CD4-positive, alpha-beta T cell treated with Interleukin-6 for 4 hours (primary cell): ENCODE measurements around the gene PAFAH2.

ENCODE experiments used
- DNase-seq: peaks from one replicate; pipeline ENCODE4 v3.0.0-alpha.2; 2020; ENCODE audit warnings: mixed read lengths

Gene PAFAH2

GRCh38 chr1:25997828-25998761 is at the start of gene PAFAH2:
Gene PAFAH2 (minus strand): TSS chr1:25998063. CDS start chr1:25990816, 7,247 bp downstream.
- peak; percentile 97 for DNase-seq

- no peak for DNase-seq
Measured at GRCh38 chr1:26047278-26047874, 49.5 kb upstream of the PAFAH2 start.

- no peak for DNase-seq
Measured at GRCh38 chr1:26046246-26047095, 48.6 kb upstream of the PAFAH2 start.

- no peak for DNase-seq
Measured at GRCh38 chr1:26045722-26046245, 47.9 kb upstream of the PAFAH2 start, which contains the start of gene SLC30A2. Gene SLC30A2 (minus strand): TSS chr1:26046118. CDS start chr1:26045896, 222 bp downstream.

GRCh38 chr1:26044971-26045721 is 47.3 kb upstream of the PAFAH2 start:
- DNase-seq: no peak

- DNase-seq: no peak
Measured at GRCh38 chr1:26044414-26044813, 46.6 kb upstream of the PAFAH2 start.

GRCh38 chr1:26043765-26044164 is 45.9 kb upstream of the PAFAH2 start:
- DNase-seq: no peak

GRCh38 chr1:26041978-26042377 is 44.1 kb upstream of the PAFAH2 start:
- DNase-seq: no peak

GRCh38 chr1:26041401-26041800 is 43.5 kb upstream of the PAFAH2 start:
- DNase-seq: no peak

- no peak for DNase-seq
Measured at GRCh38 chr1:26038904-26039303, 41.0 kb upstream of the PAFAH2 start.

GRCh38 chr1:26038477-26038876 is 40.6 kb upstream of the PAFAH2 start:
- no peak for DNase-seq

- no peak for DNase-seq
Measured at GRCh38 chr1:26037904-26038303, 40.0 kb upstream of the PAFAH2 start.

- no peak for DNase-seq
Measured at GRCh38 chr1:26036756-26037281, 39.0 kb upstream of the PAFAH2 start.

GRCh38 chr1:26035959-26036755 is 38.3 kb upstream of the PAFAH2 start:
- DNase-seq: peak; percentile 78

- peak; percentile 97 for DNase-seq
Measured at GRCh38 chr1:26035203-26035958, 37.5 kb upstream of the PAFAH2 start.

- DNase-seq: no peak
Measured at GRCh38 chr1:26034504-26035202, 36.8 kb upstream of the PAFAH2 start.

- no peak for DNase-seq
Measured at GRCh38 chr1:26032656-26033357, 34.9 kb upstream of the PAFAH2 start.

GRCh38 chr1:26031611-26032220 is 33.9 kb upstream of the PAFAH2 start:
- DNase-seq: no peak
